ENCODE data around the gene ARHGEF33.
A peak's percentile ranks its signal among the peaks of the same experiment; 100 is the strongest.
"Not testable (repeated sequence)": the region's sequence is repeated elsewhere in the genome, so short reads cannot be mapped to it uniquely, and the experiment has no call there.

Gene ARHGEF33

GRCh38 chr2:38907743-38908562 lies 18.3 kb downstream of the ARHGEF33 start:
- intact Hi-C loops (cut with DNase I): no loop called here
- no peak for DNase-seq

- intact Hi-C loops (cut with DNase I): no loop called here
- no peak for DNase-seq
These were observed 20.2 kb downstream of the ARHGEF33 start for GRCh38 chr2:38909872-38910271.

- DNase-seq: no peak
- intact Hi-C loops (cut with DNase I): no loop called here
These were observed 21.5 kb downstream of the ARHGEF33 start for GRCh38 chr2:38911191-38911590.

- intact Hi-C loops (cut with DNase I): no loop called here
- DNase-seq: no peak
These were observed 22.9 kb downstream of the ARHGEF33 start for GRCh38 chr2:38912619-38913018.

GRCh38 chr2:38922389-38922788 lies 32.7 kb downstream of the ARHGEF33 start:
- intact Hi-C loops (cut with DNase I): no loop called here
- DNase-seq: no peak

- intact Hi-C loops (cut with DNase I): no loop called here
- peak in 25 of 42 donors; percentile 2 to 75 (median 38) for DNase-seq
These were observed 33.2 kb downstream of the ARHGEF33 start for GRCh38 chr2:38922902-38923301.

- no peak for DNase-seq
- intact Hi-C loops (cut with DNase I): no loop called here
These were observed 36.3 kb downstream of the ARHGEF33 start for GRCh38 chr2:38925982-38926381.

GRCh38 chr2:38930600-38930999 lies 40.9 kb downstream of the ARHGEF33 start:
- no peak for DNase-seq
- intact Hi-C loops (cut with DNase I): no loop called here

- intact Hi-C loops (cut with DNase I): no loop called here
- DNase-seq: no peak
These were observed 42.9 kb downstream of the ARHGEF33 start for GRCh38 chr2:38932586-38932985.

GRCh38 chr2:38933653-38934052 lies 44.0 kb downstream of the ARHGEF33 start:
- intact Hi-C loops (cut with DNase I): no loop called here
- no peak for DNase-seq

GRCh38 chr2:38934742-38935141 lies 45.1 kb downstream of the ARHGEF33 start:
- DNase-seq: no peak
- intact Hi-C loops (cut with DNase I): no loop called here

- no peak for DNase-seq
- intact Hi-C loops (cut with DNase I): no loop called here
These were observed 46.0 kb downstream of the ARHGEF33 start for GRCh38 chr2:38935568-38936172.

GRCh38 chr2:38936516-38936915 lies 46.8 kb downstream of the ARHGEF33 start:
- intact Hi-C loops (cut with DNase I); DNase-seq: not testable (repeated sequence)

GRCh38 chr2:38937548-38937947 lies 47.9 kb downstream of the ARHGEF33 start:
- intact Hi-C loops (cut with DNase I): no loop called here
- DNase-seq: no peak

- no peak for DNase-seq
- intact Hi-C loops (cut with DNase I): no loop called here
These were observed 51.1 kb downstream of the ARHGEF33 start for GRCh38 chr2:38940746-38941145.

GRCh38 chr2:38943784-38944183 lies 54.1 kb downstream of the ARHGEF33 start:
- intact Hi-C loops (cut with DNase I): no loop called here
- no peak for DNase-seq

GRCh38 chr2:38945372-38945771 lies 55.7 kb downstream of the ARHGEF33 start:
- intact Hi-C loops (cut with DNase I): no loop called here
- DNase-seq: no peak

GRCh38 chr2:38945911-38946310 lies 56.2 kb downstream of the ARHGEF33 start:
- intact Hi-C loops (cut with DNase I): no loop called here

GRCh38 chr2:38947241-38948239 lies 57.9 kb downstream of the ARHGEF33 start:
- peak; percentile 14 to 83 (median 69) for DNase-seq
- intact Hi-C loops (cut with DNase I): no loop called here

More at GRCh38 chr2:38945911-38946310, 56.2 kb downstream of the ARHGEF33 start:
- DNase-seq: no peak

Data from head of caudate nucleus (tissue), 42 donors.